GM12891 (cell line): Measurements from ENCODE around the gene ARID4B.

Experiments
- DNase-seq: peaks from one replicate; pipeline ENCODE4 v3.0.0; 2011; ENCODE audit warnings: low spot score; ENCODE audit not compliant: insufficient read length
- FAIRE-seq: peaks from 2 replicates; lab custom pipeline; 2011; peaks lifted over from hg19 to GRCh38; lab: Jason Lieb, UNC
- PAX5 ChIP-seq: IDR thresholded peaks from 2 replicates; pipeline ENCODE4 v1.6.1; 2011; ENCODE audit warnings: low read length, moderate library complexity, mild to moderate bottlenecking; ENCODE audit not compliant: insufficient read depth, severe bottlenecking
- POLR2A ChIP-seq: IDR thresholded peaks from 2 replicates; pipeline ENCODE4 v1.6.1; 2011; ENCODE audit warnings: low read depth, low read length, control low read depth
- POLR2AphosphoS5 ChIP-seq: IDR thresholded peaks from 2 replicates; pipeline ENCODE4 v1.6.1; 2011; ENCODE audit warnings: low read depth, low read length, control low read depth
- POU2F2 ChIP-seq: IDR thresholded peaks from 2 replicates; pipeline ENCODE4 v1.6.1; 2011; ENCODE audit warnings: low read depth, mild to moderate bottlenecking, control low read depth, low read length, moderate library complexity
- SPI1 ChIP-seq: IDR thresholded peaks from 2 replicates; pipeline ENCODE4 v1.6.1; 2011; ENCODE audit warnings: low read depth, low read length, control low read depth
- TAF1 ChIP-seq: IDR thresholded peaks from 2 replicates; pipeline ENCODE4 v1.6.1; 2011; ENCODE audit warnings: low read depth, low read length, control low read depth

The ARID4B gene

DNA sequence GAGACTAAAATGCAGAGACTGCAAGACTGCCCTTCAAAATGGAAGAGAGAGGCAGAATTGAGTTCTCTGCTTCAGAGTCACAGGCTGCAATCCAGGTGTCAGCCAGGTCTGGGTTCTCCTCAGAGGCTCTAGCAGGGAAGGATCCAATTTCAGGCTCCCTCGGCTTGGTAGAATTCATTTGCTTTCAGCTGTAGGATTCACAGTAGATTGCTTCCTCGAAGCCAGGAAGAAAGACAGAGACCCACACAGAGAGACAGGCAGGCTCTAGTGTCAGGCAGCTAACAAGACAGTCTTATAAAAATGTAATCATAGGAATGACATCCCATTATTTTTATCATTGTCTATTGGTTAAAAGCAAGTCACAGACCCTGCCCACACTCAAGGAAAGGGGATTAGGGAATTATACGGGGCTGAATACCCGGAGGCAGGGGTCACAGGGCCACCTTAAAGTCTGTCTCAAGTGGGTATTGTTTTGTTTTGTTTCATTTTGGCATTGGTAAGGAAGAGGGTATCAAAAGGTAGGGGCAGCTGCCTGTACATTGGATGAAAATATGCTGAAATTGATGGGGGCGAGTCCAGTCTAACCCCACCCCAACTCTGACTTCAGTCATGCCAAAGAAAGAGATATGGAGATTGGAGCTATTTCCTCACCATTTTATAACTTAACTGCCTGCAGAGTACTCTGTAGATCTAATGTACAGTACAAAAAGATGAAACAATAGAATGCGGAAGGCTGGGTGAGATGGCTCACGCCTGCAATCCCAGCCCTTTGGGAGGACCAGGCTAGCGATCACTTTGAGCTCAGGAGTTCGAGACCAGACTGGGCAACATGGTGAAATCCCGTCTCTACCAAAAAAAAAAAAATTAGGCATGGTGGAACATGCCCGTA is 29.8 kb upstream of the ARID4B start:
- FAIRE-seq (no peak), DNase-seq (no peak)
- TF ChIP-seq PAX5 (no peak), POLR2A (no peak), SPI1 (no peak), POU2F2 (no peak), TAF1 (no peak)

GRCh38 chr1:235351898-235352297 is 23.9 kb upstream of the ARID4B start:
- TF ChIP-seq PAX5 = no peak
- no peak for TF ChIP-seq TAF1
- TF ChIP-seq POU2F2 = no peak
- TF ChIP-seq SPI1 = no peak
- TF ChIP-seq POLR2A = no peak
- TF ChIP-seq POLR2AphosphoS5 = no peak
- FAIRE-seq (no peak), DNase-seq (no peak)

- FAIRE-seq (no peak), DNase-seq (no peak)
- no peak for TF ChIP-seq PAX5
- no peak for TF ChIP-seq POU2F2
- no peak for TF ChIP-seq POLR2A
- TF ChIP-seq SPI1 = no peak
- no peak for TF ChIP-seq TAF1
- TF ChIP-seq POLR2AphosphoS5 = no peak
These were observed 23.5 kb upstream of the ARID4B start for GRCh38 chr1:235351441-235351840.

DNA sequence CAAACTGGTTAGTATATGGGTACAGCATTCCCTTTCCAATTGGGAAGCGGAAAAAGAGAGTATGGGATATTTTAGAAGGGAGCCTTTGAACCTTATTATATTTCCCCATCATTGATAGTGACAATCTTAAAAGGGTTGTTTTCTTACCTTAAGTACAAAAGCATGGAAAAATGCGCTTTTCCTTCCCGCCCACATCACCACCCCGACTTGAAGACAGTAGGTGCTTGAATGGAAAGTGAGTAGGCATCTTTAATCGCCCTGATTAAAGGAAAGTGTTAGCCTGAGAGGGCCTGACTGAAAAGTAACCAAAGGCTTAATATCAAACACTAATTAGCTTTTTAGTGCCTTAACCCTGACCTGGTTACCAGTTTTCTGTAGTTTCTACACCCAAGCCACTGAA is 15.7 kb upstream of the ARID4B start:
- TF ChIP-seq POU2F2 = no peak
- TF ChIP-seq PAX5 = no peak
- TF ChIP-seq SPI1 = no peak
- TF ChIP-seq POLR2A = no peak
- TF ChIP-seq TAF1 = no peak
- TF ChIP-seq POLR2AphosphoS5 = no peak
- DNase-seq = no peak
- FAIRE-seq = no peak

- no peak for TF ChIP-seq SPI1
- no peak for TF ChIP-seq POU2F2
- TF ChIP-seq TAF1 = no peak
- TF ChIP-seq POLR2A = no peak
- no peak for TF ChIP-seq PAX5
- no peak for TF ChIP-seq POLR2AphosphoS5
- DNase-seq = no peak
- FAIRE-seq = no peak
These were observed 14.5 kb upstream of the ARID4B start for GRCh38 chr1:235342471-235342870.

DNA sequence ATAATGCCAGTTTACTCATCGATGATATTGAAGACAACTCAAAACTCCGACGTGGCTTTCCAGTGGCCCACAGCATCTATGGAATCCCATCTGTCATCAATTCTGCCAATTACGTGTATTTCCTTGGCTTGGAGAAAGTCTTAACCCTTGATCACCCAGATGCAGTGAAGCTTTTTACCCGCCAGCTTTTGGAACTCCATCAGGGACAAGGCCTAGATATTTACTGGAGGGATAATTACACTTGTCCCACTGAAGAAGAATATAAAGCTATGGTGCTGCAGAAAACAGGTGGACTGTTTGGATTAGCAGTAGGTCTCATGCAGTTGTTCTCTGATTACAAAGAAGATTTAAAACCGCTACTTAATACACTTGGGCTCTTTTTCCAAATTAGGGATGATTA is 14.1 kb upstream of the ARID4B start:
- TF ChIP-seq PAX5 (no peak), SPI1 (no peak), TAF1 (no peak), POU2F2 (no peak), POLR2A (no peak), POLR2AphosphoS5 (no peak)
- FAIRE-seq = no peak
- no peak for DNase-seq

GRCh38 chr1:235341334-235341733 is 13.4 kb upstream of the ARID4B start:
- no peak for DNase-seq
- FAIRE-seq = no peak
- TF ChIP-seq POLR2A (no peak), POLR2AphosphoS5 (no peak), SPI1 (no peak), POU2F2 (no peak), TAF1 (no peak), PAX5 (no peak)

GRCh38 chr1:235339746-235340145 is 11.8 kb upstream of the ARID4B start:
- no peak for DNase-seq
- TF ChIP-seq TAF1 (no peak), POU2F2 (no peak), SPI1 (no peak), POLR2A (no peak), POLR2AphosphoS5 (no peak)
- FAIRE-seq = no peak

DNA sequence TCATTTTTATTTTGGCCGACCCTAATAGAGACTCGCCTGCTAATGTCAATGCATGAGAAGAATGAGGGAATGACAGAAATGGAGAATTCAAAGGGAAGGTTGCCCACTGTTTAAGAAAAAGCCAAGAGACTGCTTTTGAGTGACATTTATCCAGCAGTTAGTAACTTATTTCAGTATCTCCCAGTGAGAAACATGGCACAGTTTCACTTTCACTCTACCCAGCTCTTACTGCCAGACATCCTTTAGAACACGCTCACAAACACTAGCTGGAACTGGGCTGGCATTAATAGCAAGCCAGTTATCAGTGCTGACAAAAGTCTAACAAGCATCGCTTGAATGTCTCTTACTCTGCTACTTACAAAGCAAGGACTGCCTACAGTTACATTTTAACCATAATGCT is 8.9 kb upstream of the ARID4B start:
- TF ChIP-seq POLR2A (no peak), PAX5 (no peak), SPI1 (no peak), POU2F2 (no peak), POLR2AphosphoS5 (no peak), TAF1 (no peak)
- FAIRE-seq (peak; percentile 50), DNase-seq (no peak)

GRCh38 chr1:235331401-235331800 is 3.4 kb upstream of the ARID4B start:
- DNase-seq = no peak
- no peak for FAIRE-seq
- TF ChIP-seq TAF1 = no peak
- TF ChIP-seq POLR2AphosphoS5 = no peak
- TF ChIP-seq PAX5 = no peak
- TF ChIP-seq POU2F2 = no peak
- TF ChIP-seq SPI1 = no peak
- no peak for TF ChIP-seq POLR2A
